A549 (cell line): ENCODE measurements around the gene TSHZ2.

Experiments used
- CEBPB ChIP-seq, 2 experiments: fragments of >200 bp in 1 of 2; sonication (Bioruptor Twin) in 1 of 2; formaldehyde crosslinking in 1 of 2; IDR thresholded peaks; 2 replicates each; pipeline ENCODE4 v1.6.1; 2012 to 2016
- CHD2 ChIP-seq: fragments of 150-350 bp; IDR thresholded peaks from 2 replicates; pipeline ENCODE4 v1.6.1; 2014; ENCODE audit warnings: low read length; ENCODE audit not compliant: partially characterized antibody
- CTCF ChIP-seq: fragments of >200 bp; sonication (Bioruptor Twin); formaldehyde crosslinking; IDR thresholded peaks from 3 replicates; pipeline ENCODE4 v1.5.1; 2016
- HOXB5 ChIP-seq: fragments of 250-450 bp; sonication (Bioruptor Pico); IDR thresholded peaks from 2 replicates; pipeline ENCODE4 v1.5.0; 2020; ENCODE audit warnings: mild to moderate bottlenecking, moderate library complexity
- KDM1A ChIP-seq: fragments of 200-600 bp; sonication (generic); IDR thresholded peaks from 2 replicates; pipeline ENCODE4 v1.6.1; 2016; ENCODE audit warnings: low read depth, mild to moderate bottlenecking
- MAFK ChIP-seq: fragments of 450-650 bp; IDR thresholded peaks from 2 replicates; pipeline ENCODE4 v1.6.1; 2014; ENCODE audit not compliant: partially characterized antibody
- MAX ChIP-seq: IDR thresholded peaks from 2 replicates; pipeline ENCODE4 v1.6.1; 2012
- MAZ ChIP-seq: fragments of 150-350 bp; IDR thresholded peaks from 2 replicates; pipeline ENCODE4 v1.6.1; 2014; ENCODE audit warnings: antibody characterized with exemption, low read depth, low read length, borderline replicate concordance
- MYC ChIP-seq: IDR thresholded peaks from 2 replicates; pipeline ENCODE4 v1.6.1; 2012; ENCODE audit warnings: mild to moderate bottlenecking, inconsistent platforms, low read length, improper control_type of control experiment, borderline replicate concordance
- NPAS2 ChIP-seq: fragments of 250-450 bp; sonication (Bioruptor Pico); IDR thresholded peaks from 2 replicates; pipeline ENCODE4 v1.8.0; 2022; ENCODE audit warnings: mild to moderate bottlenecking, moderate library complexity, borderline replicate concordance
- NR3C1 ChIP-seq: fragments of >200 bp; sonication (Bioruptor Twin); formaldehyde crosslinking; IDR thresholded peaks from 3 replicates; pipeline ENCODE4 v1.6.1; 2017
- POLR2A ChIP-seq: IDR thresholded peaks from 2 replicates; pipeline ENCODE4 v1.6.1; 2012; ENCODE audit warnings: mild to moderate bottlenecking, low read length
- REST ChIP-seq: fragments of 200-600 bp; sonication (generic); IDR thresholded peaks from 2 replicates; pipeline ENCODE4 v1.6.1; 2016; ENCODE audit warnings: antibody characterized with exemption, mild to moderate bottlenecking, moderate library complexity
- RFX5 ChIP-seq: fragments of 450-650 bp; IDR thresholded peaks from 2 replicates; pipeline ENCODE4 v1.7.1; 2014; ENCODE audit warnings: antibody characterized with exemption, mild to moderate bottlenecking, moderate library complexity

GRCh38 chr20:53045941-53046340, 73.8 kb downstream of the TSHZ2 start:
- no peak for TF ChIP-seq MAX
- no peak for TF ChIP-seq CHD2
- no peak for TF ChIP-seq REST
- TF ChIP-seq CTCF = no peak
- TF ChIP-seq MYC = no peak
- TF ChIP-seq NR3C1 = no peak
- TF ChIP-seq HOXB5 (CRISPR knock-in tag) = no peak
- TF ChIP-seq POLR2A = no peak
- no peak for TF ChIP-seq KDM1A
- TF ChIP-seq MAFK = no peak
- no peak for TF ChIP-seq CEBPB (IDR thresholded peaks at IDR 0.05)
- no peak for TF ChIP-seq MAZ
- no peak for TF ChIP-seq NPAS2
- TF ChIP-seq RFX5 = no peak
